Lung (tissue), 12 donors: ENCODE results near the gene LYZL4. TPM values are rescaled to one million over a fixed set of nuclear protein-coding genes. Genes with fewer than 3 reads are reported as not detected.
A peak's percentile ranks its signal among the peaks of the same experiment; 100 is the strongest.

Source experiments
- ATAC-seq: fragments of 200-7000 bp; cut with Tn5 transposase; one replicate; pipeline ENCODE4 v1.9.1; 2020; ENCODE audit warnings: moderate number of reproducible peaks; ENCODE audit not compliant: insufficient read depth, low FRiP score
- DNase-seq, 3 donors: peaks; one replicate each; pipeline ENCODE4 v3.0.0-alpha.2; 2013 to 2017
- H3K27ac ChIP-seq, 2 donors: one replicate each; pipeline ENCODE4 v1.5.1; 2013; ENCODE audit warnings: mild to moderate bottlenecking in 2 of 2, moderate library complexity in 2 of 2, control low read depth in 1 of 2, inconsistent platforms in 1 of 2, low read depth in 1 of 2, low read length in 1 of 2
- H3K27me3 ChIP-seq, 3 donors: one replicate each; pipeline ENCODE4 v1.5.1; 2013; ENCODE audit warnings: low read length in 2 of 3; ENCODE audit not compliant: control insufficient read depth in 3 of 3, insufficient read depth in 3 of 3
- H3K36me3 ChIP-seq, 4 donors: one replicate each; pipeline ENCODE4 v1.5.1; 2013; ENCODE audit warnings: low read length in 4 of 4, mild to moderate bottlenecking in 1 of 4, moderate library complexity in 1 of 4; ENCODE audit not compliant: control insufficient read depth in 4 of 4, insufficient read depth in 4 of 4
- H3K4me1 ChIP-seq, 5 donors: one replicate each; pipeline ENCODE4 v1.5.1; 2013; ENCODE audit warnings: low read length in 5 of 5, mild to moderate bottlenecking in 2 of 5, moderate library complexity in 1 of 5; ENCODE audit not compliant: control insufficient read depth in 5 of 5, insufficient read depth in 5 of 5
- H3K4me3 ChIP-seq: one replicate; pipeline ENCODE4 v1.5.1; 2013; ENCODE audit warnings: mild to moderate bottlenecking, control low read depth, moderate library complexity
- H3K9ac ChIP-seq, 2 donors: one replicate each; pipeline ENCODE4 v1.5.1; 2013; ENCODE audit warnings: low read length in 2 of 2, control low read depth in 1 of 2; ENCODE audit not compliant: insufficient read depth in 1 of 2
- H3K9me3 ChIP-seq, 4 donors: one replicate each; pipeline ENCODE4 v1.5.1; 2013; ENCODE audit warnings: low read length in 3 of 4, mild to moderate bottlenecking in 1 of 4, moderate library complexity in 1 of 4; ENCODE audit not compliant: control insufficient read depth in 4 of 4, insufficient read depth in 3 of 4
- WGBS, 2 donors: extraction: QIAGEN DNeasy Blood & Tissue Kit; methylation state at CpG; one replicate each; pipeline ENCODE4 v1.1.7; 2013; 5-methylcytosine and 5-hydroxymethylcytosine counted together
- polyA plus RNA-seq, 2 donors: library from polyadenylated mRNA; stranded (reverse); fragments of 200-250 nt; gene quantifications; one replicate each; pipeline ENCODE4 v1.2.1, GENCODE V29; 2013
- total RNA-seq, 2 donors: library from RNA; depleted of rRNA in 1 of 2; stranded (reverse); fragments of >200 nt in 1 of 2; gene quantifications; one replicate each; pipeline ENCODE4 v1.2.1, GENCODE V29; 2014 to 2021
- TF ChIP-seq, protein P1 (sequence below): IDR thresholded peaks from 2 replicates; pipeline ENCODE4 v1.5.1; 2012; ENCODE audit warnings: mild to moderate bottlenecking; ENCODE audit errors: control extremely low read depth, extremely low read depth
- donor health status: control.
- donor health status: control.
- donor health status: Bipolar disorder and iron deficiency.
- donor health status: healthy.
- donor health status: DM: yes; HTN: yes; CAD: no.

Gene LYZL4
- total and polyA plus RNA-seq, 4 donors, result 0.14 TPM; not detected in 3

DNA sequence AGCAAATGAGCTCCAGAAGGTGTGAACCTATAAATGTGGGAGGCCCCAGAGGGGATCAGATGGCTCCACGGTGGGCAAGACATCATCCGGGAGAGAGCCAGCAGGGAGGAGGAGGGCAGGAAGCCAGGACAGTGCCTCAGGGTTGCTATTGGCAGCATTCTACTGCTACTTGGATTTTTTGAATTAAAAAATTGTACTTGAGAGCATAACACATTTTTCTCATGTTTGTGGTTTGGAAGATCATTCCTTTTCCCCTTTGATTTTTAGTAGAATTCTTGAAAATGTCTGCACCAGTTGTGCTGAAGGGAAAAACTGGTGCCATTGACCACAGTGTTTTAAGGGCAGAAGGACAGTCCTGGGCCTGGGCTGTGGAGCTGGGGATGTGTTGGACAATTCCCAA lies 59.2 kb downstream of the LYZL4 start:
- no peak overlapping the region for H3K9ac ChIP-seq
- no peak overlapping the region for H3K27ac ChIP-seq
- no peaks in the 10 kb centered on the region for H3K36me3 ChIP-seq
- no peak overlapping the region for H3K4me3 ChIP-seq
- 44 to 80% methylated on average over 2 of the region's 2 CpGs for WGBS, 2 donors
- DNase-seq (peak in 1 of 3 donors; percentile 6), ATAC-seq (no peak)
- no peaks in the 10 kb centered on the region for H3K4me1 ChIP-seq
- peaks cover 0 to 5% (median 3%) of the 10 kb centered on the region in 3 donors for H3K27me3 ChIP-seq
- H3K9me3 ChIP-seq, result peaks cover 0 to 5% (median 1%) of the 10 kb centered on the region in 4 donors
- TF ChIP-seq, protein P1, sequence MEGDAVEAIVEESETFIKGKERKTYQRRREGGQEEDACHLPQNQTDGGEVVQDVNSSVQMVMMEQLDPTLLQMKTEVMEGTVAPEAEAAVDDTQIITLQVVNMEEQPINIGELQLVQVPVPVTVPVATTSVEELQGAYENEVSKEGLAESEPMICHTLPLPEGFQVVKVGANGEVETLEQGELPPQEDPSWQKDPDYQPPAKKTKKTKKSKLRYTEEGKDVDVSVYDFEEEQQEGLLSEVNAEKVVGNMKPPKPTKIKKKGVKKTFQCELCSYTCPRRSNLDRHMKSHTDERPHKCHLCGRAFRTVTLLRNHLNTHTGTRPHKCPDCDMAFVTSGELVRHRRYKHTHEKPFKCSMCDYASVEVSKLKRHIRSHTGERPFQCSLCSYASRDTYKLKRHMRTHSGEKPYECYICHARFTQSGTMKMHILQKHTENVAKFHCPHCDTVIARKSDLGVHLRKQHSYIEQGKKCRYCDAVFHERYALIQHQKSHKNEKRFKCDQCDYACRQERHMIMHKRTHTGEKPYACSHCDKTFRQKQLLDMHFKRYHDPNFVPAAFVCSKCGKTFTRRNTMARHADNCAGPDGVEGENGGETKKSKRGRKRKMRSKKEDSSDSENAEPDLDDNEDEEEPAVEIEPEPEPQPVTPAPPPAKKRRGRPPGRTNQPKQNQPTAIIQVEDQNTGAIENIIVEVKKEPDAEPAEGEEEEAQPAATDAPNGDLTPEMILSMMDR, result no peak

DNA sequence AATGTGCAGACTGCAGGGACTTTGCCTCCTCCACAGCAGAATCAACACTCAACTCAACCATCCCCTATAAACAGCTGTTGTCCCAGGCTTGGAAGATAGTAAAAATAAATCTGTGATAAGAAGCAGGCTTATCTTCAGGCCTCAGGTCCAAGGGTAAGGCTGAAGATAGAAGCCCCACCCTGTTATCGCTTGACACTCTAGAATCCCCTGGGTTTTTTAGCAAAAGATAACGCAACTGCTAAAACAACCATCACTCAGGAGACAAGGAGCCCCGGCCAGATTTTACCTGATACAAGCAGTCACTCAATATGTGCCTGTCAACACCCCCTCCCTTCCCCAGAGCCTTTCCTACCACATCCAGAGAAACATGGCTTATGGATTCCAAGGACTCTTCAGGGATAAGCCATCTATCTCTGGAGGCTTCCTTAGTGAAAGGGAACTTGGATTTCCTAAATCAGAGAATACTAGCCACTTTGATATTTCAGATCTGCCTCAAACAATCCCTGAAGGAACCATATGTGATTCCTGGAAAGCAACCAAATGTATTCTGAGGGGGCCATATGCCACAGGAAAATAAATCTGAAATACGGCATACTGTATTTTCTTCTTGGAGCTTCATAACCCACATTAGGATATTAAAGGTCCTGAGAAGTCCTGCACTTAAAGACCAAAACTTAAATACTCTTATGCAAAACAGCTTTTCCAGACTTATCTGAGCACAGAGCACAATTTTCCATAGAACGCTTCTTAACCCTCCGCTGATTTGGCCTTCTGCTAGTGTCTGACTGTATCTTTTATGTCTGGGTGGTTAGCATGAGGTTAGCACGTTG lies 60.4 kb downstream of the LYZL4 start:
- Histone ChIP-seq H3K27ac (no peak overlapping the region), H3K4me1 (no peaks in the 10 kb centered on the region), H3K36me3 (no peaks in the 10 kb centered on the region), H3K9ac (no peak overlapping the region), H3K27me3 (peaks cover 0 to 5% (median 3%) of the 10 kb centered on the region in 3 donors), H3K4me3 (no peak overlapping the region), H3K9me3 (peaks cover 0 to 3% (median 0%) of the 10 kb centered on the region in 4 donors)
- DNase-seq (no peak), ATAC-seq (no peak)
- 79 to 85% methylated on average over 7 of the region's 7 CpGs for WGBS, 2 donors
- TF ChIP-seq, protein P1, result no peak

DNA sequence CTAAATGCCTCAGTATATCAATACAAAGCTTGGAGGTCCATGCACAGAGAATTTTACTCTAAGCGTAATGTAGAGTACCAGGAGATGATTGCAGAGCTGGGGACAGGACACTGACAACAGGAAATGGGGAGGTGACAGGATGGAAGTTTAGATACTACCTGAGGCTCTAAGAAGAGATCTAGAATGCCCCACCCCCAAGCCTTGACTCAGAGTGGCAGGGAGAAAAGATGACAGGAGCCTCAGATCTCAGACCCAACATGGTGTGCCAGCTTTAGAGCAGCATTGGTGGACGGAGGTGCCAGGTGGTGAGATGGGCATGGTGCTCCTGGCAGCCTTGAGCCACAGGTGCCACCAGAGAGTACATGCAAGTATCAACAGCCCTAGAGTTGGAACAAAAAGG lies 62.5 kb downstream of the LYZL4 start:
- WGBS, 2 donors, result 91 to 93% methylated on average over 2 of the region's 2 CpGs
- Histone ChIP-seq H3K27ac (no peak overlapping the region), H3K4me1 (no peaks in the 10 kb centered on the region), H3K4me3 (no peak overlapping the region), H3K9ac (no peak overlapping the region), H3K9me3 (peaks cover 0 to 3% (median 0%) of the 10 kb centered on the region in 4 donors), H3K36me3 (no peaks in the 10 kb centered on the region), H3K27me3 (peaks cover 0 to 3% (median 2%) of the 10 kb centered on the region in 3 donors)
- ATAC-seq (no peak), DNase-seq (no peak)
- TF ChIP-seq, protein P1, result no peak

Other genes starting within 250 kb of the LYZL4 start
- gene CCK, start 144.4 kb downstream of the LYZL4 start, total RNA-seq, result under 1 TPM in 1 of 2 donors, not detected in 1; 0.28 TPM
- gene CCK, start 144.4 kb downstream of the LYZL4 start, polyA plus RNA-seq, result 1 to 10 TPM in 1 of 2 donors, under 1 TPM in 1; 0.41 to 1.2 TPM
- gene VIPR1, start 92.0 kb upstream of the LYZL4 start, total RNA-seq, result 10 to 100 TPM; 24.8 to 77.0 TPM
- gene VIPR1, start 92.0 kb upstream of the LYZL4 start, polyA plus RNA-seq, result 10 to 100 TPM; 52.9 to 89.8 TPM
- 10 to 100 TPM; 35.1 to 61.4 TPM for gene SEC22C, start 171.4 kb upstream of the LYZL4 start, total RNA-seq
- gene SEC22C, start 171.4 kb upstream of the LYZL4 start, polyA plus RNA-seq, result 10 to 100 TPM; 23.3 to 34.8 TPM
- 10 to 100 TPM; 14.0 to 20.3 TPM for gene SS18L2, start 180.2 kb upstream of the LYZL4 start, total RNA-seq
- 10 to 100 TPM; 30.3 to 65.7 TPM for gene SS18L2, start 180.2 kb upstream of the LYZL4 start, polyA plus RNA-seq
- 100 to 1,000 TPM in 1 of 2 donors, 10 to 100 TPM in 1; 67.7 to 291 TPM for gene NKTR, start 190.1 kb upstream of the LYZL4 start, total RNA-seq
- gene NKTR, start 190.1 kb upstream of the LYZL4 start, polyA plus RNA-seq, result 10 to 100 TPM; 15.3 to 38.1 TPM
- gene ZBTB47, start 243.1 kb upstream of the LYZL4 start, total RNA-seq, result 10 to 100 TPM in 1 of 2 donors, 1 to 10 TPM in 1; 8.6 to 34.1 TPM
- 10 to 100 TPM; 12.0 to 19.6 TPM for gene ZBTB47, start 243.1 kb upstream of the LYZL4 start, polyA plus RNA-seq